HG02885 (cell line): ENCODE results near the gene FNDC3A.
"Not testable (repeated sequence)": the region's sequence is repeated elsewhere in the genome, so short reads cannot be mapped to it uniquely, and the experiment has no call there.

ENCODE experiments used
- ATAC-seq: cut with Tn5 transposase; IDR thresholded peaks from one replicate; pipeline ENCODE4 v1.9.1; 2021; ENCODE audit warnings: mild to moderate bottlenecking; ENCODE audit not compliant: unreplicated experiment, poor library complexity

Gene FNDC3A

DNA sequence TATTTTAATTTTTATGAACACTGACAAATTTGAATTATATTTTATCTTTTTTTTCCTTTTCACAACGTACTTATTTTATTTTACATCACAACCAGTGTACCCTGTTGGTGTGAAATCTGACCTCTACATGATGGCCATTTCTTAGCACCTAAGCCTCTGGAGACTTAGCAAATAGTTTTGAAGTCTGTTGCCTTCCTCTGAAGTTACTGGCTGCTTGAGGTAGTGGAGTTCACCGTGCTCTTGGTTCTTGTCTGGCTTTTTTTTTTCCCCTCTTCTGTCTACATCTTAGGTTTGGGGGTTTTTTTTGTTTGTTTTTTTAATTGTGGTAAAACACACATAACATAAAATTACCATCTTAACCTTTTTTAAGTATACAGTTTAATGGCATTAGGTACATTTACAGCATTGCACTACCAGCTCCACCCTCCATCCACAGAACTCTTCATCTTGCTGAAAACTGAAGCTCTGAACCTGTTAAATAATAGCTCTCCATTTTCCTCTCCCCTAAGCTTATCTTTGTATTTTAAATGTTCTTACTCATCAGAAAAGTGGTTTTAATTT is 150.3 kb downstream of the FNDC3A start:
- ATAC-seq, result no peak

DNA sequence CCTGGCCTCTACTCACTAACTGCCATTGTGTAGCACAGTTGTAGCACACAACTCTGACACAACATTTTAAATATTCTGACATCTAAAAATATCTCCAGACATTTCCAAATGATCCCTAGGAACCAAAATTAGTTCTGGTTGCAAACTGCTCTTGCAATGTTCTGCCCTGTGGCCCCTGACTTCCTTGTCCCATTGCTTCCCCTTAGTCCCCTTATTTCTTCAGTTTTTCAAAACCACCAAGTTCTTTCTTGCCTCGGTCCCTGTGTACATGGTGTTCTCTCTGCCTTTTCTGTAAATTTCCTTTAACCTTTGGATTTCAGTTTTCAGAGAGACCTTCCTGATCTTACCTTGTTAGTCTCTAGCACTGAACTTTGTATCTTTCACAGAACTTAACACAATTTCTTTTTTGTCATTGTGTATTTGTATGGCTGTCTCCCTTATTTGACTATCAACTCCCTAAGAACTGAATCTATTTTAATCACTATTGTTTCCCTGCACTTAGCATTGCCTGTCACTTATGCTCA is 156.8 kb downstream of the FNDC3A start:
- ATAC-seq, result no peak

DNA sequence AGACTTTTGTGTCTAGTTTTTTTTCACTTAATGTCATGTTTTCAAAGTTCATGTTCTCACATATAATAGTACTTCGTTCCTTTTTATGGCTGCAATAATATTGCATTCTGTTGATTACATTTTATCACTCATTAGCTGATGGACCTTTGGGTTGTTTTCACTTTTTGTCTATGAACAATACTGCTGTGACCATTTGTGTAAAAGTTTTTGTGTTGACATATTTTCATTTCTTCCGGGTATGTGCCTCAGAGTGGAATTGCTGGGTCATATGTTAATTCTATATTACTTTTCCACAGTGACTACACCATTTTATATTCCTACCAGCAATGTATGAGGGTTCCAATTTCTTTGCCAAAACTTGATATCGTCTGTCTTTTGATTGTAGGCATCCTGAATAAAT is 158.6 kb downstream of the FNDC3A start:
- ATAC-seq, result no peak

DNA sequence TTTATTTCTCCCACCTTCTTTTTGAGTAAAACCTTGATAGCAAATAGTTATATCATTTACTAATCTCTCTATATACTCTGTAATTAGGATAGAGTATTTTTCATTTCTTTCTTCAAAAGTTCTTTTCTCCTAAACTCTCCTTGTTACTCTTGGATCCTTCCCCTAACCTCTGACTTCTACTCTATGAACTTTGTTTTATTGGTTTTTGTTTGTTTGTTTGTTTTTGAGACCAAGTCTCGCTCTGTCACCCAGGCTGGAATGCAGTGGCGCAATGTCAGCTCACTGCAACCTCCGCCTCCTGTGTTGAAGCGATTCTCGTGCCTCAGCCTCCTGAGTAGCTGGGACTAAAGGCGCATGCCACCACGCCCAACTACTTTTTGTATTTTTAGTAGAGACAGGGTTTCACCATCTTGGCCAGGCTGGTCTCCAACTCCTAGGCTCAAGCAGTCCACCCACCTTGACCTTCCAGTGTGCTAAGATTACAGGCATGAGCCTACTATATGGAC is 161.5 kb downstream of the FNDC3A start:
- ATAC-seq, result not testable (repeated sequence)

DNA sequence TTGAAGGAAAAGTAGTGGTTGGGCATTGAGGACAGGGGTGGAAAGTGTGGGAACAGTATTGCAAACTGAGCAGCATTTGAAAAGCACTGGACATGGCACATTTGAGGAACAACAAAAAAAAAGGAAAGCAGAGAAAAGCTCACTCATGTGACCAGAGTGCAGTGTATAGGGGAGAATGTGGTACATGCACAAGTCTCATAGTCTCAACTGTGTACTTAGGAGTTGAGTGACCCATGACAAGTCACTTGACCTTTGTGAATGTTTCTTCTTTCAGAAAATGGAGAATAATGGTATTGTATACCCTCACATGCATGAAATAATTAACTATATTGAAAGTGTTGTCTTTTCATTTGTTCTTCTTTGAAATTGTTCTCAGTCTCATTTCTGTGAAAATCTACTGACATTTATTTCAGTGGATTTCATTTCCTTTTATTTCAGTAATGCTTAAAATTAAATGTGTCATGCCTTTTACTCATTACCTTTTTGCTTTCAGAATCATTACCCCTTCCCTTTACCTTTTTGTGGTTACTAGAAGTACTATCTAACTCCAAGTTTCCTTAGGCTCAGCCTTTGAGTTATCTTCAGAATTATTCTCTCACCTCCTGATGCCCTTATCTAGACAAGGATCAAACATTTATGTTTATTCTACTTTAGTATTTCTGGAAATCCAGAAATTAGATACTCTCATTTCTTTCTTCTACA is 165.3 kb downstream of the FNDC3A start:
- no peak for ATAC-seq

DNA sequence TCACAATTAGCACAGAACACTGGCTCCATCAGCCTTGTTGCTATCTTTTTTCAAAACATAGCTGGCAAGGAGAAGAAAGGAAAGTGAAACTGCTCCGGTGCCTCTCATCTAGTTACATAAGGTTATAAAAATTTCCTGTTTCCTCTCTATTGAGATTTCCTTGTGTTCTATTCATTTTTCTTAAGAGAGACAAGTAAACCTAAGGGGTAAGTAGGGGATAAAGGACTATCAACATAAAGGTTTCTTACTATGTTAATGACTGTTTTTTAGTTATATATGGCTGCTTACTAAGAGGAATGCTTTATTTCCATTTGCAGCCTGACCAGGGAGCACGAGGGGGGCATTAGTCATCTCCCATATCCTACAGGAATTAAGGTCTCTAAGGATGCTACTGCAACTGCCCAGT is 171.2 kb downstream of the FNDC3A start:
- ATAC-seq, result no peak

DNA sequence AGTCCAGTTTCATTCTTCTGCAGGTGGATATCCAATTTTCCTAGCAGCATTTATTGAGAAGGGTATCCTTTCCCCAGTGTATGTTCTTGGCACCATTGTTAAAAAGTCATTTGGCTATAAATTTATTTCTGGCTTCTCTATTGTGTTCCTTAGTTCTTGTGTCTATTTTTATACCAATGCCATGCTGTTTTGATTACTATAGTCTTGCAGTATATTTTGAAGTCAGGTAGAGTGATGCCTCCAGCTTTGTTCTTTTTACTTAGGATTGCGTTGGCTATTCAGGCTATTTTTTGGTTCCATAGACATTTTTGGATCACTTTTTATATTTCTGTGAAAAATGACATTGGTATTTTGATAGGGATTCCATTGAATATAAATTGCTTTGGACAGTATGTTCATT is 172.7 kb downstream of the FNDC3A start:
- ATAC-seq, result no peak

DNA sequence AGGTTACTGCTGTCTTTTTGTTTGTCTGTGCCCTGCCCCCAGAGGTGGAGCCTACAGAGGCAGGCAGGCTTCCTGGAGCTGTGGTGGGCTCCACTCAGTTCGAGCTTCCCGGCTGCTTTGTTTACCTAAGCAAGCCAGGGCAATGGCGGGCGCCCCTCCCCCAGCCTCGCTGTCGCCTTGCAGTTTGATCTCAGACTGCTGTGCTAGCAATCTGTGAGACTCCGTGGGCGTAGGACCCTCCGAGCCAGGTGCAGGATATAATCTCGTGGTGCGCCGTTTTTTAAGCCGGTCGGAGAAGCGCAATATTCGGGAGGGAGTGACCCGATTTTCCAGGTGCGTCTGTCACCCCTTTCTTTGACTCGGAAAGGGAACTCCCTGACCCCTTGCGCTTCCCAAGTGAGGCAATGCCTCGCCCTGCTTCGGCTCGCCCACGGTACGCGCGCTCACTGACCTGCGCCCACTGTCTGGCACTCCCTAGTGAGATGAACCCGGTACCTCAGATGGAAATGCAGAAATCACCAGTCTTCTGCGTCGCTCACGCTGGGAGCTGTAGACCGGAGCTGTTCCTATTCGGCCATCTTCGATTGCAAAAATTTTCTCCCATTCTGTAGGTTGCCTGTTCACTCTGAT is 182.4 kb downstream of the FNDC3A start:
- ATAC-seq, result not testable (repeated sequence)

DNA sequence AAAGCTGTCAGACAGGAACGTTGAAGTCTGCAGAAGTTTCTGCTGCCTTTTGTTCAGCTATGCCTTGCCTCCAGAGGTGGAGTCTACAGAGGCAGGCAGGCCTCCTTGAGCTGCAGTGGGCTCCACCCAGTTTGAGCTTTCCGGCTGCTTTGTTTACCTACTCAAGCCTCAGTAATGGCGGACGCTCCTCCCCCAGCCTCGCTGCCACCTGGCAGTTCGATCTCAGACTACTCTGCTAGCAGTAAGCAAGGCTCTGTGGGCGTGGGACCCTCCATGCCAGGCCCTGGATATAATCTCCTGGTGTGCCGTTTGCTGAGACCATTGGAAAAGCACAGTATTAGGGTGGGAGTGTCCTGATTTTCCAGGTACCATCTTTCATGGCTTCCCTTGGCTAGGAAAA is 187.4 kb downstream of the FNDC3A start:
- ATAC-seq, result not testable (repeated sequence)

DNA sequence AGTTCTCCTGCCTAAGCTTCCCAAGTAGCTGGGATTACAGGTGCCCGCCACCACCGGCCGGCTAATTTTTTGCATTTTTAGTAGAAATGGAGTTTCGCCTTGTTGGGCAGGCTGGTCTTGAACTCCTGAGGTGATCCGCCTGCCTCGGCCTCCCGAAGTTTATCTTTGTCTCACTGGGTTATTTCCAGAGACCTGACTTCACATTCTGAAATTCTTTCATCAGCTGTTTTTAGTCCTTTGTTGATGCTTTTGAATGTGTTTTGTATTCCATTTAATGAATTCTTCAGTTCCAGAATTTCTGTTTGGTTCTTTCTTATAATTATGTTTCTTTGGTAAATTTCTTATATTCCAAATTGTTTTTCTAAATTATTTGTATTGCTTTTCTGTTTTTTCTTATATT is 189.0 kb downstream of the FNDC3A start:
- ATAC-seq, result no peak

DNA sequence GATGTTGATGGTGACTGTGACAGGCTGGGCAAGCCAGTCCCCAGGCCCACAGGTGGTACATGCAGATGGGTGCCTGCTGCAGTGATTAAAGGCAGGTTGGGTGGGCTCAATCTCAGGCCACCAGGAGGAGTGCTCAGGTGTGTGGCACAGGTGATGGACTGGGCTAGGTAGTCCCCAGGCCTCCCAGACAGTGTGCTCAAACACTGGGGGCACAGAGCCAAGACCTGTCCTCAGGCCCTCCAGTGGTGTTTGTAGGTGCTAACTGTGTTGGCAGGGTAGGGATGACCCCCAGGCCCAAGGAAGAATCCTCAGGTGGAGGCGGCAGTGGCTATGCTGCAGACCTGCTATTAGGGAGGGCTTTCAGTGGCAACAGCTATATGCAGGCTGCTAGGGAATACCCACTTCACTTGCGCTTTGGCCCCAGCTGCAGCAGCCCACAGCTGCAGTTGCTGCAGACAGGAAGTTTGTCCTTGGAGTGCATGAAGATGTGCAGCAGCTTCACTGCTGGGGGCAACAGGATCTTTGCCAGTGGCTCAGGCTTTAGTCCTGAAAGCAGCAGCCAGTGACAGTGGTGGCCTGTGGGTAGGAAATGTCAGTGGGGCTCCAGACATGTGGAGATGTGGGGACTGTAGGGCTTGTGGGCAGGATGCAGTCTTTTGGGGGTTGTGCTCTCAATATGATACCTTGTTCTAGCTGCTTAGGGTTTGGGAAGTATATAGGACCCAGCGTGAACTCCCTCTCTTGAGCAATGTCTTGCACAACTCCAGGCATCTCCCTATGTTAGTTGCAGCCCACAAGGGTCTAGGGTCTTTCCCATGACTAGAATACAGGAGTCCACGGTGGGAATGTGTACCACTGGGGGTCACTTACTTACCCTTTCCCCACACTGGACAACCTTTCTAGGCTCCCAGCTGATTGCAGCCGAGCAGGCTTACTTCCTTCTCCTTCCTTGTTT is 190.4 kb downstream of the FNDC3A start:
- no peak for ATAC-seq

DNA sequence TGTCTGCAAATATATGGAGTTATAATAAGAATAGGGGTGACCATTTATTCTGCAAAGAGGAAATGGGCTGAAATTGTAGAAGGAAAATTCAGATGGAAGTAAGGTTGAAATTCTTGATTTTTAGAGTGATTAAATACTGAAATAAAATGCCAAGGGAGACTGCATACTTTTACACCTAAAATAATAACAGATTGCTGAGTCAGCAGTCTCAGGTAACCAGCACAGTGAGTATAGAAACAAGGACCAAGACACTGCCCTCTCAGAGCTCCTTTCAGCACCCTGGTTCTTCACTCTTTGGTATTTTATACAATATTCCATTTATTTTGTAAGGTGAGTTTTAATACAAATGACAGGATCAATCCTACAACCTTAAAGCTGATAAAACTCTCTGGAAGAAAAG is 195.6 kb downstream of the FNDC3A start:
- no peak for ATAC-seq

DNA sequence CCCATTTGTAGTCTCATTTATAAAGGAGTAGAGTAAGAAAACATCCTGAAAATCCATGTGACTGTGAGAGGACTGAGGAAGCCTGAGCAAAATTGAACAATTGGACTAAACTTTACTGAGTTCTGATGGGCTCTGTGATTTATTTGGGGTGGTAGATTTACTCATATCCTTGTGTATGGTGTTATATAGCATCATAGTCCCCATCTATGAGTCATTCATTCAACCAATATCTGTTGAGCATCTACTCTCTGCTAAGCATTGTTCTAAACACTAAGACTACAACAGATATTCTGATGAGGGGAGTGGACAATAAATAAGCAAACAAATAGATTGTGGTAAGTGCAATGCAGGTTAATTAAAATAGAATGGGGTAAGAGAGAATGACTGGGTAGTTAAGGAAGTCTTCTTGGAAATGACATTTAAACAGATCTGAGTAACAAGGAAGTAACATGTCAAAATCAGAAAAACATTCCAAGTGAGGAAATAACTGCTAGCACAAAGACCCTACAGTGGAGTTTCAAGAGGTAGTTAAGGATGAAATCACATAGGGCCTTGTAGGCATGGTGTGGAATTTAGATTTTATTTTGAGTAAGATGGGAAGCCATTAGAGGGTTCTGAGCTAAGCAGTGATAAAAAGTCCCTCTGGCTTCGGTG is 208.1 kb downstream of the FNDC3A start:
- ATAC-seq, result no peak

DNA sequence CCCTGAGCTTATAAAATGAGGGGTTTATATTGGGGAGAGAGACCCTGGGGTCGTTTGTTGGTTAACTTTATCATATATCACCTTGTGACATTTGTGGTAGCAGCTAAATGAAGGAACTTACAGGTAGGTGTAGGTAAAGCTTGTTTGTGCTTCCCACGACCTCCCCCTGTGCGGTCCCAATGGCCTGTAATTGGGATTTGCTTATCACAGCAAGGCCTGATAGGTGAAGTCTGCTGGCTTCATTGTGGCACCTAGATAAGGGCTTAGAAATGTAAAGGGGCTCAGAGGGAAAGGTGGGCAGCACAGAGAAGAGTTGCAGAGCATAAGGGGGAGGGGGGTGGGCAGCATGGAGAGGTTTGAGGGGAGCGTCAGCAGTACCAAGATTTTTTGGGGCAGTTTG is 208.9 kb downstream of the FNDC3A start:
- no peak for ATAC-seq

DNA sequence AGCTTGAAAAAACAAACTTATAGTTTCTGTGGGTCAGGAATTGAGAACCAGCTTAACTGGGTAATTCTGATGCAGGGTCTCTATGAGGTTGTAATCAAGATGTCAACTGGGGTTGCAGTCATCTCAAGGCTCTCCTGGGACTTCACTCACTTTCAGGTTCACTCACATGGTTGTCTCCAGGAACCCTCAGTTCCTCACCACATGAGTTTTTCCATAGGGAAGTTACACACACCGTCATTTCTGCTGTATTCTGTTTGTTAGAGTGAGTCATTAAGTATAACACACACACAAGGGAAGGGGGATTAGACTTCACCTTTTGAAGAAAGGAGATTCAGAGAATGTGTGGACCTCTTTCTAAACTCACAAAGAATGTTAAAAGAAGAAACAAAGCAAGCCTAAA is 209.6 kb downstream of the FNDC3A start:
- no peak for ATAC-seq

DNA sequence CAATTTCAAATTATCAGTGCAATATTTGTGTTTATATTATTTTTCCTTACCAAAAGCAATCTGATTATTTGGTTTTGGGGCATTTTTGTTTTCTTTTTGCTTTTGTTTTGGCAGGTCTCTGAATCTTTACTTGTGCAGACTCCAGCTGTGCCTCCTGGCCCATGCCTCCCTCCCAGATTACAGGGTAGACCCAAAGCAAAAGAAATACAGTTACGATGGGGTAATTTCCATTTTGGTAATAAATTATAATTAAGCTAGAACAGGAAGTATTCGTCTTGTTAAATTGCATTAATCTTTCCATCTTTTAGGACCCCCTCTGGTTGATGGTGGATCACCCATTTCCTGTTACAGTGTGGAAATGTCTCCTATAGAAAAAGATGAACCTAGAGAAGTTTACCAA is 215.2 kb downstream of the FNDC3A start:
- no peak for ATAC-seq

DNA sequence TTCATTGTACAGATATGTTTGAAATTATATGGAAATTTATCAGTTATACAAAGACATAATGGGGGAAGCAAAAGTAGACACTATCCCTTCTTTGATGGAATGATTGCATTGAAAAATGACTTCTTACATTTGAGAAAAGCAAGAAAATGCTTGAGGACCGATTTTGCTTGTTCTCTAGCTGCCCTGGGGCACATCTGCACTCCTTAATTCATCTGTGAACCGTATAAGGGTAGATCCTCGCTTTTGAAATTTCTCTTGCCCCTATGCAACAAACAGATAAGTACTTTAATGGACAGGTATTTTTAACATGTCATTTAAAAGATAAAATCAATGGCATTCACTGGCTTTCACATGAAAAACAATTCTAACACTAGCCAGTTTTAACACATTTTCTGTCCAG is 230.9 kb downstream of the FNDC3A start:
- no peak for ATAC-seq

DNA sequence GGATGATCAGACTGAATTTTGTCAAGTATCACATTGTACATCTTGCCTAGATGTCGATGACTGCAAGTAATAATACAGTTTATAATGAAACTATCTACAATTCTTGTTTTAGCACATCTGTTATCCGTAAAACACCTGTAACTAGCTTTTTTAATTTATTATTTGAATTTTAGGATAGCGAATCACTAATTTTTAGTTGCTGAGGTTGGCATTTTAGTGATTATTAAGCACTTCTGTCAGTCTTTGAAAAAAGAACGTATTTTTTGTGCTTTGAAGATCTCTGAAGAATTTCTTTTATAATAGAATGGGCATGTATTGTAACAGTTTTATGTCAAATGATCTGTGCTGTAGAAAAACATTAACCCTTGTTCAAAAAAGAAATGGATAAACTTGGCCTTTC is 232.9 kb downstream of the FNDC3A start:
- no peak for ATAC-seq

DNA sequence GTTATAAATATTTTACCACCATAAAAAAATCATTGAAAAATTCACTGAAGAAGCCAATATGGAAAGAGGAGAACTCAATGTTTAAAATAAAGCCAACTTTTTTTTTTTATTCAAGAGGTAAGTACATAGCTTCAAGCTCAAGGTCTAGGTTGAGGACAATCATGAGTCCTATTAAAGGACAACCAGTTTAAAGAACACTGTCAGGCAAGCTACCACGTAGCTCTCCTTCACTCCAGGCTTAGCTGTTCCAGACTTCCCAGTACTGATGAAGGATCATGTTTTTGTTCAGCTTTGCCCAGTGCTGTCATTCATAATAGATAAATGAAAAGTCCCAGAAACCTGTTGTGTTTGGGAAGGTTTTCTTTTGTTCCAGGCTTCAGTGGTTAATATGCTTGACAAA is 234.4 kb downstream of the FNDC3A start:
- ATAC-seq, result no peak

DNA sequence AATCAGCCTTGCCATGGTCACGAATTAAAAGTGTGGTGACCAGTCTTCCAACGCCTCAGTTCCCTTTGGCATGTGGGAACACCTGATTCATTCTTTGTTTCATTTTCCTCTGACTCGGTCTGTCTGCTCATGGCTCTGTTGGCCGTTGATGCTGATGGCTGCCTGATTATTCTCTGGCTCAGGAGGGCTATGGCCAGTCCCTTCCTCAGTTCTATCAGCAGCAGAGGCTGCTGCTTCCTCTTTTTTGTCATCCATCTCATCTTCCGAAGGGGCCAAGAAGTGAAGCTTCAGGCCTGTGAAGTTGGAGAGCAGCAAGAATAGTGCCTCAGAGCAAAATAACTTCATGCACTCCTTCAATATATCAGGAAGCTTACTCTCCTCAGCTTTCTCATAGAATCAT is 235.0 kb downstream of the FNDC3A start:
- ATAC-seq, result no peak
